ENCODE results near the gene RAB6B.

- no peak for TF ChIP-seq CTCF (IDR thresholded peaks at IDR 0.05 in 8 of 11, conservative IDR thresholded peaks at IDR 0.05 in 3 of 11)
- no peak for TF ChIP-seq POLR2A (IDR thresholded peaks at IDR 0.05)
- no peak for TF ChIP-seq POLR2AphosphoS5 (IDR thresholded peaks at IDR 0.05)
Measured at GRCh38 chr3:133849346-133849745, 46.3 kb downstream of the RAB6B start.
